Neural crest cell (in vitro differentiated cells): ENCODE measurements around the gene ARF5. TPM values are rescaled to one million over a fixed set of nuclear protein-coding genes. Genes with fewer than 3 reads are reported as not detected.

ENCODE experiments used
- DNase-seq: peaks from one replicate; pipeline ENCODE4 v3.0.0; 2021; ENCODE audit warnings: low read depth, mixed read lengths, low spot score
- H3K27ac Mint-ChIP-seq: one replicate; pipeline ENCODE4 v1.8.0; 2021; ENCODE audit warnings: mild to moderate bottlenecking, mixed read lengths; ENCODE audit not compliant: unreplicated experiment
- H3K27me3 Mint-ChIP-seq: 2 replicates; pipeline ENCODE4 v1.8.0; 2021; ENCODE audit warnings: low read depth, mild to moderate bottlenecking, mixed read lengths
- H3K36me3 Mint-ChIP-seq: 2 replicates; pipeline ENCODE4 v1.8.0; 2021; ENCODE audit warnings: low read depth, mild to moderate bottlenecking, mixed read lengths
- H3K4me1 Mint-ChIP-seq: 2 replicates; pipeline ENCODE4 v1.8.0; 2021; ENCODE audit warnings: mixed read lengths
- H3K4me3 Mint-ChIP-seq: one replicate; pipeline ENCODE4 v1.8.0; 2021; ENCODE audit warnings: mild to moderate bottlenecking, mixed read lengths
- H3K9me3 Mint-ChIP-seq: 2 replicates; pipeline ENCODE4 v1.8.0; 2021; ENCODE audit warnings: mixed read lengths
- CTCF ChIP-seq: fragments of 200-600 bp; sonication (generic); conservative IDR thresholded peaks from 2 replicates; pipeline ENCODE4 v1.5.0; 2021; ENCODE audit warnings: antibody characterized with exemption, mild to moderate bottlenecking
- total RNA-seq: library from RNA; stranded (reverse); gene quantifications from 2 replicates; pipeline ENCODE4 v1.2.1, GENCODE V29; 2021

The ARF5 gene
- total RNA-seq, 1 donor from 2014 or later: 160 TPM

GRCh38 chr7:127589896-127590295 lies 1.7 kb downstream of the ARF5 start:
- Mint-ChIP-seq H3K4me1 (peaks cover 24% of the 10 kb centered on the region), H3K36me3 (peaks cover 12% of the 10 kb centered on the region), H3K9me3 (peaks cover 6% of the 10 kb centered on the region), H3K27me3 (no peaks in the 10 kb centered on the region), H3K4me3 (peak overlapping the region; percentile 95), H3K27ac (no peak overlapping the region)
- no peak for DNase-seq
- no peak for TF ChIP-seq CTCF

GRCh38 chr7:127591189-127591588 lies 3.0 kb downstream of the ARF5 start:
- peak overlapping the region; percentile 64 for H3K4me3 Mint-ChIP-seq
- H3K27me3 Mint-ChIP-seq: no peaks in the 10 kb centered on the region
- H3K9me3 Mint-ChIP-seq: peaks cover 2% of the 10 kb centered on the region
- TF ChIP-seq CTCF: no peak
- H3K4me1 Mint-ChIP-seq: peaks cover 17% of the 10 kb centered on the region
- DNase-seq: no peak
- no peak overlapping the region for H3K27ac Mint-ChIP-seq
- H3K36me3 Mint-ChIP-seq: peaks cover 11% of the 10 kb centered on the region

GRCh38 chr7:127591591-127591990 lies 3.4 kb downstream of the ARF5 start:
- Mint-ChIP-seq H3K27me3 (no peaks in the 10 kb centered on the region), H3K36me3 (peaks cover 7% of the 10 kb centered on the region), H3K27ac (no peak overlapping the region), H3K4me3 (peak overlapping the region; percentile 64), H3K9me3 (no peaks in the 10 kb centered on the region), H3K4me1 (peaks cover 14% of the 10 kb centered on the region)
- no peak for DNase-seq
- TF ChIP-seq CTCF: no peak

GRCh38 chr7:127592550-127592949 lies 4.3 kb downstream of the ARF5 start:
- peaks cover 6% of the 10 kb centered on the region for H3K36me3 Mint-ChIP-seq
- no peak overlapping the region for H3K4me3 Mint-ChIP-seq
- peaks cover 3% of the 10 kb centered on the region for H3K27me3 Mint-ChIP-seq
- DNase-seq: no peak
- H3K4me1 Mint-ChIP-seq: peaks cover 14% of the 10 kb centered on the region
- H3K9me3 Mint-ChIP-seq: no peaks in the 10 kb centered on the region
- no peak for TF ChIP-seq CTCF
- no peak overlapping the region for H3K27ac Mint-ChIP-seq

- peaks cover 3% of the 10 kb centered on the region for H3K27me3 Mint-ChIP-seq
- H3K9me3 Mint-ChIP-seq: no peaks in the 10 kb centered on the region
- DNase-seq: no peak
- no peak overlapping the region for H3K4me3 Mint-ChIP-seq
- H3K27ac Mint-ChIP-seq: no peak overlapping the region
- peaks cover 6% of the 10 kb centered on the region for H3K36me3 Mint-ChIP-seq
- no peak for TF ChIP-seq CTCF
- peaks cover 5% of the 10 kb centered on the region for H3K4me1 Mint-ChIP-seq
Measured at GRCh38 chr7:127594490-127594889, 6.3 kb downstream of the ARF5 start.

GRCh38 chr7:127595737-127596136 lies 7.5 kb downstream of the ARF5 start:
- H3K36me3 Mint-ChIP-seq: peaks cover 6% of the 10 kb centered on the region
- H3K27me3 Mint-ChIP-seq: peaks cover 3% of the 10 kb centered on the region
- H3K4me3 Mint-ChIP-seq: no peak overlapping the region
- peaks cover under 1% of the 10 kb centered on the region for H3K9me3 Mint-ChIP-seq
- H3K27ac Mint-ChIP-seq: no peak overlapping the region
- no peak for TF ChIP-seq CTCF
- H3K4me1 Mint-ChIP-seq: peaks cover 4% of the 10 kb centered on the region
- DNase-seq: no peak
